Measurements from ENCODE around the gene EVI2B.
A peak's percentile ranks its signal among the peaks of the same experiment; 100 is the strongest.

EVI2B gene

GRCh38 chr17:31320241-31320640 lies 6.4 kb upstream of the EVI2B start:
- H3K4me3 ChIP-seq (ENCODE audit: low read depth, low read length): peak overlapping the region; percentile 23
- no peak for TF ChIP-seq CTCF (IDR thresholded peaks at IDR 0.05; ENCODE audit: borderline replicate concordance, insufficient read depth, low read depth, low read length)

- no peak for TF ChIP-seq CTCF (IDR thresholded peaks at IDR 0.05; ENCODE audit: borderline replicate concordance, insufficient read depth, low read depth, low read length)
- H3K4me3 ChIP-seq (ENCODE audit: low read depth, low read length): peak overlapping the region; percentile 23
Observed at GRCh38 chr17:31318851-31319661, 5.2 kb upstream of the EVI2B start.

GRCh38 chr17:31318298-31318801 lies 4.5 kb upstream of the EVI2B start:
- TF ChIP-seq CTCF (IDR thresholded peaks at IDR 0.05; ENCODE audit: borderline replicate concordance, insufficient read depth, low read depth, low read length): no peak
- H3K4me3 ChIP-seq (ENCODE audit: low read depth, low read length): peak overlapping the region; percentile 23

- TF ChIP-seq CTCF (IDR thresholded peaks at IDR 0.05; ENCODE audit: borderline replicate concordance, insufficient read depth, low read depth, low read length): no peak
- H3K4me3 ChIP-seq (ENCODE audit: low read depth, low read length): no peak overlapping the region
Observed at GRCh38 chr17:31314782-31315100, 887 bp upstream of the EVI2B start.

- peak overlapping the region; percentile 42 for H3K4me3 ChIP-seq (ENCODE audit: low read depth, low read length)
Observed at GRCh38 chr17:31312223-31312622, 1.6 kb downstream of the EVI2B start.

- peak overlapping the region; percentile 42 for H3K4me3 ChIP-seq (ENCODE audit: low read depth, low read length)
- no peak for TF ChIP-seq CTCF (IDR thresholded peaks at IDR 0.05; ENCODE audit: borderline replicate concordance, insufficient read depth, low read depth, low read length)
Observed at GRCh38 chr17:31311526-31311925, 2.3 kb downstream of the EVI2B start.

GRCh38 chr17:31310886-31311285 lies 3.0 kb downstream of the EVI2B start:
- no peak for TF ChIP-seq CTCF (IDR thresholded peaks at IDR 0.05; ENCODE audit: borderline replicate concordance, insufficient read depth, low read depth, low read length)
- peak overlapping the region; percentile 42 for H3K4me3 ChIP-seq (ENCODE audit: low read depth, low read length)
